ENCODE measurements around the gene CHN1.

CHN1 gene

DNA sequence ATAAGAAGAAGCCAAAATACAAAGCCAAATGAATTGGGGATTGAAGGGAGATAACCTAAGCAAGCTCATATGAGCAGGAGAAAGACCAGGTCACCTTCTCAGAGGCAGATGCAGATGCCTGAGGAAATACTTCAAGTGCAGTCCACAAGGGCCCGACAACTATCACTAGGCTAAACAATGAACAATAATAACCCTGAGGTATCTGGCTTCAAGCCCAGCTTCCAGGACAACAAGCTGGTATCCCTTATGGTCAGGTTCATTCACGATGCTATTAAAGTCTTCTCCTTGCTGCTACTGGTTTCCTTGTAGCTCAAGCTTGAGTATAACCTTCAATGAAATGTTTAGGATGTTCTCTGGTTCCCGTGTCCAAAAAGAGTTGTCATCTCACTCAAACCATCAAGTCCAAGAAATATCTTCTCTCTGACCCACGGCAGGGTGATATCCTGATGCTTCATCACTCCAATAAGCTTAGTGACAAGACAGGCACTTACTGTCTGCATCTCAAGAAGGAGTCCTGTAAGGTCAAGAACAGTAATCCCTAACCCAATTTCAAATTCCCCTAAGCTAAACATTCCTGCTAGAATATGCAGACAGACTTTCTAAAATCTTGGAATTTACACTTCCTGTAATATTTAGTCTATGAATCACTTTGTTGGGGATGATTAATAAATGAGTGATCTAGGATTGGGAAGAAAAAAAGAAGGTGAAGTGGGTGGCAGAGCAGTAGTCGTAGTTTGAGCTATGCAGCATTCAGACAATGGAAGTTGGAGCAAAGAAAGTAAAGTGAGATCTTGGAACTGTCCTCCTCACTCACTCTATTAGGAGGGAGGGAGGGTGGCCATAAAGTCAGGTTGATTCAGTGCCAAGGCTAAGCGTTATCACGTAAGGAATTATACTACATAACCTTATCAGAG is 33.1 kb downstream of the CHN1 start:
- DNase-seq: no peak

DNA sequence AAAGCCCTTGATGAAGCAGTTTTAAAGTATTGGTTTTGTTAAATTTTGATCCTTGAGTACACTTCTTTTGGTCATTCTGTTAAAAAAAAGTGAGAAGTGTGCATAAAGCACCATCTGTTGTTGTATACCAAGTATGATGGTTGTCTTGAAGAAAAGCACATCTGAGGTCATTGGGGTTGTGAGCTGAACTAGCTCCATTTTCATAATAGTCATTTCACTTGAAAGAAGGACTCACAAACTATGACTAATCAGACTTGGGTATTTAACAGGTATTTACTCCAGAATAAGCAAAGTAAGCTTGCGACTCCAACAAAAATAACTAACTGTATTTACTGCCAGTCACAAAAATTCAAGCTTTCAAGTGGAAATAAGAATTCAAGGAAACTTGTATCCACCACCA is 35.1 kb downstream of the CHN1 start:
- no peak for DNase-seq

DNA sequence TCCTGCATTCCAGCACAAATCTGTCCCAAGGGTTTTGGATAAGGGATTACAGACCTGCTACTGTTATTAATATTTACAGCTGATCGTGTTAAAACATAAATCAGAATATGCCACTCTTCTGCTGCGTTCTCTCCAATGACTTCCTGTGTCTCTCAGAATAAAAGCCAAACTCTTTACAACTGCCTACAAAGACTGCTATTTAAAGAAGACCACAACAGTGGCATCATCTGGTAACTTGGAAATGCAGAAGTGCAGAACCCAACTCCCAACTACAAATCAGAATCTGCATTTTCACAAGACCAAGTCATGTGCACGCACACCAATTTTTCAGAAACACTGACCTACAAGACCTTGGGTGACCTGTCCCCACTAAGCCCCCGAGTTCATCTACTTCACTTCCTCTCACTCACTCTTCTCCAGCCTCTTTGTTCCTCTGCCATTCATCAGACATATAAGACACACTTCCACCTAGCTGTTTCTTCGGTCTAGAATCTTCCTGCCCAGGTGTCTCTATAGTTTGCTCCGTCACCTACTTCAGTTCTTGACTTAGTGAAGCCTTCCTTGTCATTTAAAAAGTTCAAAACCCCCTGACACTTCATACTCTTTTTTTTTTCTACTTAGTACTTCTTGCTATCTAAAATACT is 36.0 kb downstream of the CHN1 start:
- DNase-seq: no peak

DNA sequence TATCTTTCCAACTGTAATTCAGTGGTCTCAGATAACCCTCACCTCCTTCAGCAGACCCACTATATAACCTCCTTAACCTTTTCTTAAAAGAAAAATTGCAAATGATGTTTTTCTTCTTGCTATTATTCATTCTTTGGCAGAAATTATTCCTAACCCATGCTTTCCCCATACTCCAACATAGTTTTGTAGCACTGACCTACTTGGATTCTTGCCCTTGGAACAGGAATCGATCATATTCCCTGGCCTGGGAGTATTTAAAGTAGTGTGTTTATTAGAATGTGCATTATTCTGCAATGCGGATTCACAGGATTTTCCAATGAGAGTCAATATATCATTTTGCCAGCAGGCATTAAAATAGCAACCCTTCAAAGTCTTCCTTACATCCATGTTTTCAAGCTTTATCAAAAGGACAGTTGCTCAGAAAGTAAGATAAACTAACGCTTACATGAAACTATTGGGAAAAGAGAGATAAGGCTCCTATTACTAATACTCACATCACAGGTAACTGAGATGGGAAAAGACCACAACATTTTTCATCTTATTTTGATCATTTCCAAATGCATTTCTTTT is 37.4 kb downstream of the CHN1 start:
- no peak for DNase-seq

DNA sequence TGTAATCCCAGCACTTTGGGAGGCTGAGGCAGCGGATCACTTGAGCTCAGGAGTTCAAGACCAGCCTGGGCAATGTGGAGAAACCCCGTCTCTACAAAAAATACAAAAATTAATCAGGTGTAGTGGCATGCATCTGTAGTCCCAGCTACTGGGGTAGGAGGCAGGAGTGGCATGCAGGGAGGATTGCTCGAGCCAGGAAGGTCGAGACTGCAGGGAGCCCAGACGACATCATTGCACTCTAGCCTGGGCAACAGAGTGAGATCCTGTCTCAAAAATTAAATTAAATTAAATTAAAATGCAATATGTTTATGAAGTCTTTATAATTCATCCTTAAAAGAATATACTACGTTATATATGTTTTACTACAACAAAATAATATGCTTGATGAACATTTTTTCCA is 38.1 kb downstream of the CHN1 start:
- no peak for DNase-seq

DNA sequence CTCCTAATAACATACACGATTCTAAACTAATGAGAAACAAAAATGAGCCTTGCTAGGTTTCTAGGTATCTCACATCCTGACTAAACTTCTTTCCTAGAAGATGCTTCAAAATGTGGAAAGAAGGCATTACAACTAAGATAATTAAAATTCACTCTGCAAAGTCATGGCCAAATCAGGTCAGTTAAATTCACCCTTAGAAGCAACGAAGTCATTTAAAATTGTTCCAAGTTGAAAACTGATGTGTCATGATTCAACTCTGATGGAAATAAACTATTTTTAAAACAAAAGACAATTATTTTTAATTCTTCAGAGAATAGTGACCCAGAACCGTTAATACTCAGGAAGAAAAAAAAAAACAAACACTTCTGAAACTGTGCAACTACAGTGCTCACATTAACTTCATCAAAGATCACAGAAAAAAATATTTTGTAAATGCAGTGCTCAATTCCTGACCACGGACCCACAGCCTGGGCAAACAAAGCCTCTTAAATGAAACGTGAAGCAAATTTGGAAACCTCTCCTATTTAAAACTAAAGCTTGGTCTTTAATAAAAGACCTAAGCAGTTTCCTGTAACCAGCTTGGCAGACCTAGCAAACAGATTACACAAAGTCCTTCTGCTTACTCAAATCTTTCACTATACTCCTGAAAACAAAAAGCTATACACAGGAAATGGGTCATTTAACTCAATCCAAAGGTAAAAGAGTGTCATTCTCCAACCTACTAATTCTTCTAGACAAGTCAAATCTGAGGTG is 39.0 kb downstream of the CHN1 start:
- DNase-seq: no peak

DNA sequence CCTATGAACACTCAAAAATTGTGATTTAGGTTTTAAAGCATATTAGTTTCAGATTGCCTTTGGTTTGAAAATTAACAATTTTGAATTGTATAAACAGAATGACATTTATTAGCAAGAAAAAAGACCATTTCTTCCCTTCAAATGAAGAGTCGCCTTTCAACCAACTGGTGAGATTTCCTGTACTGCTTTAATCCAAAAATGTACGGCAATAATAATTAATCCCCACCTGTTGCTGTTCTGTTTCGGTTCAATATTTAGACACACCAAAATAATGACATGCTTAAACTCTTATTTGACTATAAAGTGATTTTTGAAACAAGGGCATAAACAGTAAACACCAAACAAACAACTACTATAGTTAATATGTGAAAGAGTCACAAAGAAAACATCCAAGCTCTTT is 39.6 kb downstream of the CHN1 start:
- no peak for DNase-seq

DNA sequence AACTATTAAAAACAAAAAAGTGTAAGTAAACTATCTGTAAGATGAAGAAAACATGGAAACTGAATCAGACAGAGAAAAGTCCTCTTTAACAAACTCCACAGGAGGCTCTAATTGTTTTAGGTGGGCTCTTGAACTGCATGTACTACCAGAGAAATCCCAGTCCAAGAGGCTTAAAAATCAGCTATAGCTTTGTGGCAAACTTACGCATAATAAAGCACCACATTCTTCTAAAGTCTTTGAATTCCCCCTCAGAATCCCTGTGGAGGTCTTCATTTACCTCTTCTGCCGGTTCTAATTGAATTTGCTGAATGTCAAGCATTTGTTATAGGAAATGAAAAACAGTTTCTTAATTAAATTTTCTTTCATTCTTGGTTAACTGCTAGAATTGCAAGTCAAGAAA is 40.8 kb downstream of the CHN1 start:
- no peak for DNase-seq

DNA sequence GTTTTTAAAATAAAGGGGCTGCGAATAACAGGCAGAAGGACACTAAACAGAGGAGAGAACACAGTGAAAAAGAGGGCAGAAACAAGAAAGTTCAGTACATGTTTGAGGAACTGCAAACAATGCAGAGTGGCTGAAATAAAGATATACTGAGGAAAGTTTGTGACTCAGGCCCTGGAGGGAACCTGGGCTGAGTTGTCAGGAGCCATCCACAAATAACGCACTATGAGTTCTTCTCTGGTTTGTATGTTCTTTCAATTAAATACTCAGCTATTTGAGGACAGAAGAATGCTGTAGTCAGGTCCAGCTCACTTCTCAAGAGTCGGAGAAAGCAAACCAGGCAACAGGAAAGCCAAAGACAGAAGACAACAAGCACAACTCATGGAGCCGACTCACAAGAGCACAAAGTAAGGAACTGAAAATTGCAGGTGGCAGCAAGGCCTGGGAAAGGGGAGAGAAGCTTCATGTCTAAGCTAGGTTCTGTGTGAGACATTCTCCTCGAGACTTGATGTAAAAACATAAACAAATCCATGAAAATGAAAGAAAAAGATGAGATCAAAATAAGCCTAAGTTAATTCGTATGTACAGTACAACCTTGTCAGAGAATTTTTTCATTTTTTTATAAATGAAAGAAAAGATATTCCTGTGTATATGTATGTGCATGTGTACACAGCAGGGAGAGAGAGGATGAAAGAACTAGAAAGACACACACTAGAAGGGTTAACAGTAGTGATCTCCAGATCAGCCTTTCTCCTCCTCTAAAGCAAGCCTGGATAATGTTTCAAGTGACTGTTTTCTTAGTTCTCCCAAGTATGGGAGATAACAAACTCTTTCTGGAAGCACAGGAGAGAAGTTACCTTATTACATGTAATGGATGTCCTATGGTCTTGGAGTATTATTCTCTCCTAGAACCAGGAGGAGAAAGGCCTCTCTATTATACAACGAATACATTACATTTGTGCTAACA is 41.5 kb downstream of the CHN1 start:
- no peak for DNase-seq

DNA sequence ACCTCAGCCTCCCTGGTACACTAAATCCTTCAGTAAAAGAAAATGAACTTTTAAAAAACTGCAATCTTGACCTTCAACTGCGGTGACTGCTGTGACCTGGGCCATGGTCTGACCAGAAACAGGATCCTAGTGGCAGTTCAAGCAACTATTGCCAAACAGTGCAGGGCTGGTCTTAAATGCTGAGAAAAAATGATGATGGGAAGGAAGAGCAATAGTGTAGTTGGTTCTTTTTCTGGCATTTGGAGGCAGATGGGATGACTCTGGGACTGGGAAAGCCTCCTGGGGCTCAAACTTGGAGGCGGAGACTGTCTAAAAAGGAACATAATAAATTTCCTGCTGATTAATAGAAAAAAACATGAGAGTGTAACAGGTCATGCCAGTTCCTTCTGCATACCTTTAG is 45.4 kb downstream of the CHN1 start:
- DNase-seq: no peak

DNA sequence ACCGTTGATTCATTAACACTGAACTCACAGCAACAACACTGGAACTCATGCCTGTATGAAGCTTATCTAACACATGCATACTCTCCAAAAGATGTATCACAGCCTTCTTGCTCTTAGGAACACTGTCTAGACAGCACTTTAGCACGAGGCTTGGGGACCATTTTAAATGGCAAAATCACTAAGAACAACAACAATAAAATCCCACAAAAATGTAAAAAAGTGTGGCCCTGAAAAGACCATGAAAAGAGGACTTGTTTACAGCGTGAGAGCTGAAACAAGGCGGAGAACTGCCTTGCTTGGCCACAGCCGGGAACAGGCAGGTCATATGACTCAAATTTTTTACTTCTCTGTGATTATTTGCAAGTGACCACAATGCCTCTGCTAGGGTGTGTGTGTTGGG is 48.1 kb downstream of the CHN1 start:
- no peak for DNase-seq

DNA sequence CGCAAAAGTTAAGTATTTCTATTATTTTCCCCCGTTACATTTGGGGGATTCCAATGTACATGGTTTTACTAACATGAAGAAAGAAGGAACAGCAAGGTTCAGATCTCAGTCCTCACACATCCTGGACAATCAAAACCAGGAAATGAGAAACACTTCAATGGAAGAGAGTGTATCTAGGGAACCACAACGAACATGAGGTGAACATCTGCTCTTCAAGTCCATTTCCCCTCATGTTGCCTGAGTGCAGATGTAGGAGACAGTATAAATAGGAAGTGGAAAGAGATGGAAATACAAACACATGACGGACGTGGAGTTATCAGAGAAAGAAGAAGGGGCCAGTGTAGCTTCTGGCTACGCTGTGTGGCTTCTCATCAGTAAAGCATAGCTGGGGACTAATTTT is 52.6 kb downstream of the CHN1 start:
- DNase-seq: no peak

DNA sequence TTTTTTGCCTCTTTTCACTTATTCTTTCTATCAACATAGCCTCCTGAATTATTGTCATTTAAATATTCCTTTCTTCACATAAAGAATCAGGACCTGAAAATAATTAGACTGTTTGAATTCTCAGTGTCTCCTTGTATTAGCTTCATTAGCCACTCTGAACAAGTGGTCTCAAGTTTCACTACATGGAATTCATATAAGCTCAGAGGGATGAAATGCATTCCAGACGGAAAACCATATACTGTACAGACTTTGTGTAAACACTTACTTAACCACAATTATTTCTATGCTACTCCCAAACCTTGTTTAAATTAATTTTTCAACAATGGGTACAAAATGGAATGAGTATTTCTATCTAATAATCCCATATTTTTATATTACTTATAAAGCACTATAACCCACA is 53.4 kb downstream of the CHN1 start:
- no peak for DNase-seq

DNA sequence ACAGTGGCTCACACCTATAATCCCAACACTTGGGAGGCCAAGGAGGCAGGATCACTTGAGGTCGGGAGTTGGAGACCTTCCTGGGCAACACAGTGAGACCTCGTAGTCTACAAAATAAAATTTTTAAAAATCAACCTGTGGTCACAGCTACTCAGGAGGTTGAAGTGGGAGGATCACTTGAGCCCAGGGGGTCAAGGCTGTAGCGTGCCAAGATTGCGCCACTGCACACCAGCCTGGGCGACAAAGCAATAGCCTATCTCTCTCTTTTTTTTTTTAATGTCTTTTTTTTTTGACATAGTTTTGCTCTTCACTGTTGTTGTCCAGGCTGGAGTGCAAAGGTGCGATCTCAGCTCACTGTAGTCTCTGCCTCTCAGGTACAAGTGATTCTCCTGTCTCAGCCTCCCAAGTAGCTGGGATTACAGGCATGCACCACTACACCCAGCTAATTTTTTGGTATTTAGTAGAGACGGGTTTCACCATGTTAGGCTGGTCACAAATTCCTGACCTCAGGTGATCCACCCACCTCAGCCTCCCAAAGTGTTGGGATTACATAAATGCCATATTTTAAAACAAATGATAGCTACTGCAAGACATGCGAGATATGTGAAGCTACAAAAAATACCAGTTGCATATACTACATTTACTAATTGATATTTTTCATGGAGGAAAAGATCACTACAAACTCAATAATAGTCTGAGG is 55.0 kb downstream of the CHN1 start:
- DNase-seq: no peak

DNA sequence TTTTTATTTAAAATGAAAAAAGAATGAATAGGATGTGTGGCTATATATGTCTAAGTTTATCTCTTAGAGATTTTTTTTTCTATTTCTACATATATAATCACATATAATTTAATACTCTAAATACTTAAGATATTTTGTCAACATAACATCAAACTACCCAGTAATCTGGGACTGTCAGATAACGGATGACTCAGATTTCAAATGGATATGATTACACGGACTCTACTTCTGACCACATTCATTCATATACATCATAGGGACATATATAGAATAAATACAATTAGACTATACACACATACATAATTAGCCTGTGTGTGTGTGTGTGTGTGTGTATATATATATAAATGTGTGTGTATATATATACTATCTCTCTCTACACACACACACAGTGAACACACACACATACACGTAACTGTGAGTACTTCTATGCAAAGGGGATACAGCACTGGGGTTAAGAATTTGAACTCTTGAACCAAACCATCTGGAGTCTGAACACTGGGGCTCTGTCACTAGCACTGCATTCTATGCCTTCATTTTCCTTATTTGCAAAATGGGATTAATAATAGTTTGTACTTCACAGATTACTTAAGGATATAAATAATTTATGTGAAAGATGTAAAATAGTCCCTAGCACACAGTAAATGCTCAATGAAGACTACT is 59.5 kb downstream of the CHN1 start:
- DNase-seq: no peak

DNA sequence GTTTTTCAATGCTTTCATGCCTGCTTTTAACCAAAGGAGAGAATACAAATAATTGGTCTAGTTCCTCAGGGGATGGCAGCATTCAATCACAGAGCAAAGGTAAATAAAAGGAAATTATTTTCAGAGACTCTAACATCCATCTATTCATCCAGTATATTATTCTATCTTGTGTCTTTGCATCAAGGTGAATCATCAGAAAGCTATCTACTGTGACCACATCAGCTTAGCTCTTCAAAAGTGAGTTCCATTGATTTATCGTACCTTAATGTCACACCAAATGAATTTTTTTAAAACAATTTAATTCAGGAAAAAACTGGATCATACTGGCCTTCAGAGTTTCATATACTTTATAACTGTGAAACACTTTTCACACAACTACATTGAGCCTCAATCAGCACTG is 66.1 kb downstream of the CHN1 start:
- DNase-seq: no peak

DNA sequence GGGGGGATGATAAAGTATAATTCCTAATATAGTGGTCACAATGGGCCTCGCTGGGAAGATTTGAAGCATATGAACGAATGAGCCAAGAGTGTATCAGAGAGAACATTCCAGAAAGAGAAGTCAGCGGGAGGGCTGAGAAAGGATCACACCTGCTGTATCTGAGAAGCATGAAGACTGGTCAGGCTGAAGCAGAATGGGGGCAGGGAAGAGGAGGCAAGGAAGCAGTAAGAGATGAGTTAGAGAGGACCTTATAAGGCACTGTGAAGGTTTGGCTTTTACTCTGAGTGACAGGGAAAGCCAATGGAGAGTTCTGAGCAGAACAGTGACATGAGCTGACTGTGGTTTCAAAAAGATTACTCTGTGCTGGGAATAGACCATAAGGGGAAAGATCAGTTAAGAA is 73.5 kb downstream of the CHN1 start:
- no peak for DNase-seq

DNA sequence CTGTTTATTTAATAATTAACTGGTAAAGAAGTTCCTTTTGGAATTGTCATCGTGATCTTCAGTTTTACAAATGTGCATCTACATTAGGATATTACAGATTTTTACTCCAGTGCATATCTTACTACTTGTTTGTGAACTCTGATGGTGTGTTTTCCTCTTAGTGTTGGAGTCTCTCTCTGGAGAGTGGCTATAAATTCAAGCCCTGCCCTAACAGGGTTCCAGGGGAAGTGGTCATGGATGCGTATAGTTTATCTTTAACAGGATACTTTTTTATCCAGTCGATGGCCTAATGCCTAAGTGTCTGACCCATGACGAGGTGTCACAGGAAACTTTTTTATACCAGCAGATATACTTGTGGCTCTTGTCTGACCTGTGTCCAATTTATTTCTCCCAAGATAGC is 75.4 kb downstream of the CHN1 start:
- no peak for DNase-seq

DNA sequence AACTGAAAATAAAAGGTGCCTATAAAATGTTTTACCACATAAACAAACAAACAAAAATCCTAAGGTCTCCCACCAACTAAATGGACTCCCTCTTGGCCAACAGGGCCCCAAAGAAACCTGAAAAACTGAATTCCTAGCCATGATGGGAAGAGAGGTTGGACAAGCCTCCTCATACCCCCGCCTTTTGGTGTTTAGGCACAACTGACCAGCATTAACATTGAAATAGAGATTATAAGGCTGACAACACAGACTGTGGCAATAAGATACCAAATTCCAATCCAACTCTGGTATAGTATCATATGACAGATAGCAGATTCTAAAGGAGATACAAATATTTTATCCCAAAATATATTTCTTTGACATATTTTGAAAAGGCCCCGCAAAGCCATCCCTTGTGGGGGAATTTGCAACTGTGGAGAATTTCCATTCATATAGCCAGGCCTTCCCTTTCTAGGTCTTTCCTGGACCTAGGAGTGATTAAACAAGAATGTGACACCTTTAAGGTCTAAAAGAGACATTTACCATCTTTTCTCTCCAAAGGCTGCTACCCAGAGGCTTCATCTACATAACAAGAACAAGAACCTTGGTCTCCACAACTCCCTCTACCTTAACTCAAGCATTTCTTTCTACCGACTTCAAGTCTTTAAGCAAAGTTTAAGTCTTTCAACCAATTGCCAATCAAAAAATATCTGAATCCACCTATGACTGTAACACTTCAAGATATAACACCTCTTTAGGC is 80.0 kb downstream of the CHN1 start:
- DNase-seq: no peak
